Cerebellar cortex (tissue), 1 donor: Measurements from ENCODE around the gene RHOB.
"Not testable (repeated sequence)": the region's sequence is repeated elsewhere in the genome, so short reads cannot be mapped to it uniquely, and the experiment has no call there.

ENCODE experiments used
- DNase-seq: peaks from one replicate; pipeline ENCODE4 v3.0.0-alpha.2; 2015; ENCODE audit warnings: low spot score

RHOB gene

DNA sequence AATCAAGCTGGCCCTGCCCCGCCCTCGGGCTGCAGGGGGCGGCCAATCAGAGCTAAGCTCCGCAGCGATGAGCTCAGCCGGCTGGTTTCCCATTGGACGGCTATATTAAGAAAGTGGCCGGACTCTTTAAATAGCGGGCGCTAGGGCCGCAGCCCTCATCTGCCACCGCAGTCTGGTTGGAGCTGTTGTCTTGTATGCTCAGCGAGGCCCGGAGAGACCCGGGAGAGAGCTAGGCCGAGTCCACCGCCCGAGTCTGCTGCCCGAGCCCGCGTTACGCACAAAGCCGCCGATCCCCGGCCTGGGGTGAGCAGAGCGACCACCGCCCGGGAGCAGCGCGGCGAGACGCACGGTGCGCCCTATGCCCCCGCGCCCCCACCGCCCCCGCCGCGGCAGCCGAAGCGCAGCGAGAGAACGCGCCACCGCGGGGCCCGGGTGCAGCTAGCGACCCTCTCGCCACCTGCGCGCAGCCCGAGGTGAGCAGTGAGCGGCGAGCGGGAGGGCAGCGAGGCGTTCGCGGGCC is at the start of gene RHOB:
RHOB (plus strand) TSS at position 158 of the 520 bp plus-strand sequence. CDS start 392 bp downstream, outside the sequence.
- peak; percentile 99 for DNase-seq

GRCh38 chr2:20397811-20398447 is 48.9 kb upstream of the RHOB start:
- no peak for DNase-seq

DNA sequence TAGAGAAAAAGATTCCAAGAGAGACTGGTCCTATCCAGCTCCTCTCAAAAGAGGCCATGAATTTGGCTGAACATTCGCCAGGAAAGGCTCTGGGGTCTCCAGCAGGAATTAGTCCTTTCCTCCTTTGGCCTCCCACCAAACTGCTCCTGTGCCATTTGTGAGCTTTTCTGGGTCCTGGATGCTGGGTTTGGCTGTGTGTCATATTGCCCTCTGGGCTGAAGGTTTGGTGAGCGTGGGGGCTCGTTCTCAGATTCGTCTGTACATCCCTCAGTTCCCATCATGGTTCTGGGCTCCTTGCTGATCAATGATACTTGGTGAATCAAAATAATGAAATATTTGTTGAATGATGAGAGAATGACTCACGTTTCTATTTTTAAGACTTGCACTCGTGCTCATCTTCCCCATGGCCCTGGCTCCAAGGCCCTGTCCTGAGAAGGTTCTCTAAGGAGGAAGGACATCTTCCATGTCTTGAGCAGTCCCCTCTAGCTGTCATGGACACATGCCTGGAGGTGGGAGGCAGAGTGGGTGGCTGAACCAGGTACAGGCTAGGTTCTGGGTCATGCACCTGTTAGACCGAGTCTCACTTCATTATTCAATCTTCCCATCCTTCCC is 47.8 kb upstream of the RHOB start:
- DNase-seq = no peak

- DNase-seq = no peak
Observed at GRCh38 chr2:20400306-20400705, 46.6 kb upstream of the RHOB start.

GRCh38 chr2:20400787-20401488 is 45.9 kb upstream of the RHOB start:
- DNase-seq = no peak

DNA sequence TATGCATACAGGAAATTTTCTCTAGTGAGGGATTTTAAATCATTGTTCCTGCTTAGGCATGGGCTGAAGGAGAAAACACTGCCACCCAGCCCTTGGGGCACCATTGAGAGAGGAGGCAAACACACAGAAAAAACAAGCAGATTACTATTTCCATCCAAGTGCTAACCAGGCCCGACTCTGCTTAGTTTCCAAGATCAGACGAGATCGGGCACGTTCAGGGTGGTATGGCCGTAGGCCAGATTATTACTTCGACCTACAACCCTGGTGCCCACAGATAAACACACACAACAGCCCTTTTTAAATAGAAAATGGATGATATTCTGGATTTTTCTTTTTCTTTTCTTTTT is 45.4 kb upstream of the RHOB start:
- no peak for DNase-seq

DNA sequence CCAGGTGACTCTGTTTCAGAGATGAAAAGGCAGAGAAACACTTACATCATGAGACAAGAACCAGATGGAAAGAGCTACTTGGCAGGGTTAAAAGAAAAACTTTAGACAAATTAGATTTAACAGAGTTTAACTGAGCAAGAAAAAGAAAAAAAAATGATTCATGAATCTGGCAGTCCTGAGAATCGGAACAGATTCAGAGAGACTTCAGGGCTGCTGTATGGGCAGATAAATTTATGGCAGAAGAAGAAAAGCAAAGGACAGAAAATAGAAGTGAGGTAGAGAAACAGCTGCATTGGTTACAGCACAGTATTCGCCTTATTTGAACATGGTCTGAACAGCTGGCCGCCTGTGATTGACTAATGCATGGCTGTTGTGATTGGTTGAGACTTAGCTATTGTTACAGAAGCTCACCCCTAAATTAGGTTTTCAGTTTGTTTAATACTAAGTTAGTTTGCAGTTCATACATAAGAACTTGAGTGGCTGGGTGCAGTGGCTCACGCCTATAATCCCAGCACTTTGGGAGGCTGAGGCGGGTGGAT is 43.0 kb upstream of the RHOB start:
- no peak for DNase-seq

GRCh38 chr2:20404950-20405349 is 41.9 kb upstream of the RHOB start:
- DNase-seq = no peak

- DNase-seq = no peak
Observed at GRCh38 chr2:20409039-20409438, 37.8 kb upstream of the RHOB start.

GRCh38 chr2:20410556-20411277 is 36.2 kb upstream of the RHOB start:
- DNase-seq = no peak

GRCh38 chr2:20411361-20411894 is 35.4 kb upstream of the RHOB start:
- peak; percentile 65 for DNase-seq

DNA sequence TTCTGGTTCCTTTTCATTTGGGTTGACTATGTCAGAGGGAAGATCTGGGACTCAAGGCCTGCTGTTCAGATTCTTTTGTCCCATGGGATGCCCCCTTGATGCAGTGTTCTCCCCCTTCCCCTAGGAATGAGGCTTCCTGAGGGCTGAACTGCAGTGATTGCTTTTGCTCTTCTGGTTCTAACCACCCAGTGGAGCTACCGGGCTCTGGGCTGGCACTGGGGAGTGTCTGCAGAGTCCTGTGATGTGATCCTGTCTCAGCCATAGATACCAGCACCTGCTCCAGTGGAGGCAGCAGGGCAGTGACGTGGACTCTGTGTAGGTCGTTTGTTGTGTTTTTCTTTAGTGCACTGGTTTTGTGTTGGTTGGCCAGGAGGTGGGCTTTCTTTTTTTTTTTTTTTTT is 32.1 kb upstream of the RHOB start:
- no peak for DNase-seq

DNA sequence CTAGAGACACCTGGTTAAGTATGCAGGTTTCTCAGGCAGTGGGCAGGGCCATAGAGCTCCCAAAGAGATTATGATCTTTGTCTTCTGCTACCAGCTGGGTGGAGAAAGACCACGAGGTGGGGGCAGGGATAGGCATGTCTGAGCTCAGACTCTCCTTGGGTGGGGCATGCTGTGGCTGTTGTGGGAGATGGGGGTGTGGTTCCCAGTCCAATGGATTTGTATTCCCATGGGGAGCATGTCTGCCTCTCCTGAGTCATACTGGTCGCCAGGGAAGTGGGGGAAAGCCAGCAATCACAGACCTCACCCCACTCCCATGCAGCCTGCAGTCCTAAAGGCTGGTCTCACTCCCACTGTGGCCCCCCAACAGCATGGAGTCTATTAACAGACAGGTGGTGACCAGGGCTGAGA is 31.4 kb upstream of the RHOB start:
- DNase-seq = no peak

DNA sequence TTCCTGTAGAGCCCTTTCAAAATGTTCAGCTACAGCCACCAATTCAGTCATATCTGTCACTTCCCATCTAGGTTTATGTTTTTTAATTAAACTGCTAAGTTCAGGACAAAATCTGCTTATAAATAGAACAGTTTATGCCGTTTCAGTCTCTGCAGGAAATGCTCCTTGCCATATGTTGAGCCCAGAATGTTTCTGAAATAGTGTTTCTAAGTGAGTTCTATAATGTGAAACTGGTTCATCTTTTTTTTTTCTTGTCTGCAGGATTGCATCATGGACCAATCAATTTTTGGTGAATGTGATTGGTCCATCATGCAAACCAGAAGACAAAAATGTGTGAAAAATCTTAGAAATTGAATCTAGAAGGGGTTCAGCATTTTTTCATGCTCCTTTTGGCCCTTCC is 30.2 kb upstream of the RHOB start:
- DNase-seq = no peak

GRCh38 chr2:20417230-20417821 is 29.5 kb upstream of the RHOB start:
- not testable (repeated sequence) for DNase-seq

DNA sequence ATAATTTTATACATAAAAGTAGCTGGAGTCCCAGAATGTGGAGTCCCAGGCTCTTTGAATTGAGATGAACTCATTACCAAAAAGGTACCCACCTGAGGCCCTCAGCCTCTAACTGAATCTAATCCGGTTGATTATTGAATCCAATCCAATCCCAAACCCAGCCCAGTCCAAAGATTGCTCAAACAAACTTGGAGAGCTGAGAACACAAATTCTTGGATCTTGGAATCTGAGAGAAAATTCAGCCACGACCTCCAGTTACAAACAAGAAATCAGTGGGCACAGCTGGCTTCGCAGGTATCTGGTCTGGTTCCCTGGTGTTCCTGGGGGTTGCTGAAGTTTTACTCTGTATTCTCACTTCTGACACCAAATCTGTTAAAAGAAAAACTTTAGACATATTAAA is 28.4 kb upstream of the RHOB start:
- no peak for DNase-seq

- DNase-seq = no peak
Observed at GRCh38 chr2:20419007-20419576, 27.8 kb upstream of the RHOB start.

GRCh38 chr2:20419752-20420151 is 27.1 kb upstream of the RHOB start:
- DNase-seq = no peak

GRCh38 chr2:20421336-20421987 is 25.4 kb upstream of the RHOB start:
- no peak for DNase-seq

DNA sequence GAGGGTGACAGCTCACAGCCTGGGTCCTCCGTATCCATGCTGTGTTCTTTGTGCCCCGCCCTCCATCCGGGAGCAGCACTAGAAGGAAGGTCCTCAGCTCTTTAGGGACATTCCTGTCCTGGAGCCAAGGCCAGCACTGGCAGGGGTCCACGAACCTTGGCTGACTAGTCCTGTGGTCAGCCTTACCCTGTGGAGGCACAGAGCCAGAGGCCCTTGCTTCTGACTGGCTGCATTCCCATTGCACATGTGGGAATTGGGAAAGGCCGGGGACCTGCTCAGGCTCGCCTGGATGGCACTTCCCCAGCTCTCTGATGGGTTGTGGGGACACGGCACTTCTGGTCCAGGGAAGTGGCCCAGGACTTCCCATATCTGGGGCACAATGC is 24.9 kb upstream of the RHOB start:
- no peak for DNase-seq
